Measurements from ENCODE around the gene GPATCH2. TPM values are rescaled to one million over a fixed set of nuclear protein-coding genes. Genes with fewer than 3 reads are reported as not detected.

The GPATCH2 gene
- total RNA-seq, 1 donor from 2014 or later = 13.5 TPM

GRCh38 chr1:217462159-217462558 lies 168.7 kb downstream of the GPATCH2 start:
- TF ChIP-seq POLR2A (IDR thresholded peaks at IDR 0.05) (no peak), POLR2AphosphoS5 (IDR thresholded peaks at IDR 0.05; ENCODE audit: insufficient read depth in 1 of 2, low read depth in 1 of 2) (no peak)
- TF ChIP-seq, protein P1, sequence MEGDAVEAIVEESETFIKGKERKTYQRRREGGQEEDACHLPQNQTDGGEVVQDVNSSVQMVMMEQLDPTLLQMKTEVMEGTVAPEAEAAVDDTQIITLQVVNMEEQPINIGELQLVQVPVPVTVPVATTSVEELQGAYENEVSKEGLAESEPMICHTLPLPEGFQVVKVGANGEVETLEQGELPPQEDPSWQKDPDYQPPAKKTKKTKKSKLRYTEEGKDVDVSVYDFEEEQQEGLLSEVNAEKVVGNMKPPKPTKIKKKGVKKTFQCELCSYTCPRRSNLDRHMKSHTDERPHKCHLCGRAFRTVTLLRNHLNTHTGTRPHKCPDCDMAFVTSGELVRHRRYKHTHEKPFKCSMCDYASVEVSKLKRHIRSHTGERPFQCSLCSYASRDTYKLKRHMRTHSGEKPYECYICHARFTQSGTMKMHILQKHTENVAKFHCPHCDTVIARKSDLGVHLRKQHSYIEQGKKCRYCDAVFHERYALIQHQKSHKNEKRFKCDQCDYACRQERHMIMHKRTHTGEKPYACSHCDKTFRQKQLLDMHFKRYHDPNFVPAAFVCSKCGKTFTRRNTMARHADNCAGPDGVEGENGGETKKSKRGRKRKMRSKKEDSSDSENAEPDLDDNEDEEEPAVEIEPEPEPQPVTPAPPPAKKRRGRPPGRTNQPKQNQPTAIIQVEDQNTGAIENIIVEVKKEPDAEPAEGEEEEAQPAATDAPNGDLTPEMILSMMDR (IDR thresholded peaks at IDR 0.05) = no peak
- Histone ChIP-seq H3K27ac (no peak overlapping the region), H3K36me3 (no peaks in the 10 kb centered on the region), H3K4me3 (no peak overlapping the region), H3K9me3 (peaks cover 3% of the 10 kb centered on the region), H3K27me3 (no peaks in the 10 kb centered on the region), H3K4me1 (no peaks in the 10 kb centered on the region)
- intact Hi-C loops (cut with DNase I) = no loop called here
- DNase-seq (ENCODE audit: extremely low spot score in 2 of 2) = no peak

DNA sequence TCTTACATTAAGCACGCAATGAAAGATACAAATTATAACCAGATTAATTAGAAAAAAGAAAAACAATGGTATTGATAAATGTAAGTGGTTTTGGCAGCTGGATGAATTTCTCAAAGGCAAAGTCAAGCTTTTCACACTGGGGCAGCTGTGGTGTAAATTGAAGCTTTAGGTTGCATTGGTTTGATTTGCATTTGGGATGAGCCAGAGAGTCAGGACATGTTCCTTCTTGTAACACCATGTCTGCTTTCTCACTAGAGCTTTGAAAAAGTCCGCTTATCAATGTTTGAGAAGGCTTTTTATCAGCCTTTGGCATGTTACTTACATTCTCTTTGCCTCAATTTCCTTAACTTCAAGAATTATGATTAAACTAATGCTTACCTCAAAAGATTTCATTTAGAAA lies 173.9 kb downstream of the GPATCH2 start:
- Histone ChIP-seq H3K4me3 (no peak overlapping the region), H3K27ac (no peak overlapping the region), H3K9me3 (no peaks in the 10 kb centered on the region), H3K27me3 (no peaks in the 10 kb centered on the region), H3K4me1 (no peaks in the 10 kb centered on the region), H3K36me3 (no peaks in the 10 kb centered on the region)
- TF ChIP-seq, protein P1 (IDR thresholded peaks at IDR 0.05) = no peak
- TF ChIP-seq POLR2AphosphoS5 (IDR thresholded peaks at IDR 0.05; ENCODE audit: insufficient read depth in 1 of 2, low read depth in 1 of 2) (no peak), POLR2A (IDR thresholded peaks at IDR 0.05) (no peak)
- DNase-seq (ENCODE audit: extremely low spot score in 2 of 2) = no peak
- intact Hi-C loops (cut with DNase I) = no loop called here

DNA sequence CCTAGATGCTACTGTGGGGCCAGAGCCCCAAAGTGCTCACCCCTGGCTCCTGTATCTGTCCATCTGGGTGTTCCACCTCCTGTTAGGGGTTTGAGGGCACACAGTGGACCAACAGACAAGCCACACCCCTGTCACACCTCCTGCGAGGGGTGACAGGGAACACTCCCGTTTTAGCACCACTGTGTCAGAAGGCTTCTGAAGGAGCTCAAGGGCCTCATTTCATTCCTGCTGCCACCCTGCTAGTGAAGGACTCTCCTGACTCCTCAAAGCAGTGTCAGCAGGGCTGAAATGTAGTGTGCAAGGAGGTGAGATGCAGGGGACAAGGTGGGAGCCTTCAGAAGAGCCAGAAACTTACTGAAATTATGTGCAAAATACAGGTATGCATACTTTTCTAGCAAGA lies 174.6 kb downstream of the GPATCH2 start:
- TF ChIP-seq POLR2AphosphoS5 (IDR thresholded peaks at IDR 0.05; ENCODE audit: insufficient read depth in 1 of 2, low read depth in 1 of 2) = no peak
- no peak for TF ChIP-seq POLR2A (IDR thresholded peaks at IDR 0.05)
- TF ChIP-seq, protein P1 (IDR thresholded peaks at IDR 0.05) = no peak
- Histone ChIP-seq H3K4me1 (no peaks in the 10 kb centered on the region), H3K4me3 (no peak overlapping the region), H3K27ac (no peak overlapping the region), H3K27me3 (no peaks in the 10 kb centered on the region), H3K9me3 (no peaks in the 10 kb centered on the region), H3K36me3 (no peaks in the 10 kb centered on the region)
- no peak for DNase-seq (ENCODE audit: extremely low spot score in 2 of 2)
- intact Hi-C loops (cut with DNase I) = no loop called here

DNA sequence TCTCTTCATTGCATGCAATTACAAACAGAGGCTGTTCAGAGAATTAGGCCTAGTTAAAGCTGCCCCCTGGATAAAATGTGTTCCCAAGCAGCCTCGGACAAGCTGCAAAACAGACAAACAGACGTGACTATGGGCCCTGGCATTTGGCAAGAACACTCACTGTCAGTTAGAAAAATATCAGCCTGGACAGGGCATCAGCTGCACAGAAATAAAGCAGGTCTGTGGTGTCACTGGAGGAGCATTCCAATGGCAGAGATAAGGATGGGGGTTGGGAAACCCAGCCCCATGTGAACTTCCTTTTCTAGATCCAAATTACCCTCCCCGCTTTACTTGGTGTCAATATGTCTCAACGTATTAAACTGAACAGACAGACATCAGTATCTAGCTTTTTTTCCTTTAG lies 177.1 kb downstream of the GPATCH2 start:
- Histone ChIP-seq H3K27ac (no peak overlapping the region), H3K4me1 (no peaks in the 10 kb centered on the region), H3K27me3 (no peaks in the 10 kb centered on the region), H3K4me3 (no peak overlapping the region), H3K36me3 (no peaks in the 10 kb centered on the region), H3K9me3 (no peaks in the 10 kb centered on the region)
- no peak for DNase-seq (ENCODE audit: extremely low spot score in 2 of 2)
- TF ChIP-seq, protein P1 (IDR thresholded peaks at IDR 0.05) = no peak
- no peak for TF ChIP-seq POLR2AphosphoS5 (IDR thresholded peaks at IDR 0.05; ENCODE audit: insufficient read depth in 1 of 2, low read depth in 1 of 2)
- no peak for TF ChIP-seq POLR2A (IDR thresholded peaks at IDR 0.05)
- intact Hi-C loops (cut with DNase I) = no loop called here

- Histone ChIP-seq H3K27ac (no peak overlapping the region), H3K36me3 (no peaks in the 10 kb centered on the region), H3K9me3 (no peaks in the 10 kb centered on the region), H3K27me3 (no peaks in the 10 kb centered on the region), H3K4me1 (no peaks in the 10 kb centered on the region), H3K4me3 (no peak overlapping the region)
- TF ChIP-seq, protein P1 (IDR thresholded peaks at IDR 0.05) = no peak
- intact Hi-C loops (cut with DNase I) = no loop called here
- no peak for DNase-seq (ENCODE audit: extremely low spot score in 2 of 2)
These were observed 181.5 kb downstream of the GPATCH2 start for GRCh38 chr1:217449370-217449769.
